Measurements from ENCODE around the gene CBR3. TPM values are rescaled to one million over a fixed set of nuclear protein-coding genes. Genes with fewer than 3 reads are reported as not detected.
A peak's percentile ranks its signal among the peaks of the same experiment; 100 is the strongest.

Gene CBR3
- total RNA-seq, 4 donors from 2014 or later = 21.3 to 45.9 (median 37.9) TPM

DNA sequence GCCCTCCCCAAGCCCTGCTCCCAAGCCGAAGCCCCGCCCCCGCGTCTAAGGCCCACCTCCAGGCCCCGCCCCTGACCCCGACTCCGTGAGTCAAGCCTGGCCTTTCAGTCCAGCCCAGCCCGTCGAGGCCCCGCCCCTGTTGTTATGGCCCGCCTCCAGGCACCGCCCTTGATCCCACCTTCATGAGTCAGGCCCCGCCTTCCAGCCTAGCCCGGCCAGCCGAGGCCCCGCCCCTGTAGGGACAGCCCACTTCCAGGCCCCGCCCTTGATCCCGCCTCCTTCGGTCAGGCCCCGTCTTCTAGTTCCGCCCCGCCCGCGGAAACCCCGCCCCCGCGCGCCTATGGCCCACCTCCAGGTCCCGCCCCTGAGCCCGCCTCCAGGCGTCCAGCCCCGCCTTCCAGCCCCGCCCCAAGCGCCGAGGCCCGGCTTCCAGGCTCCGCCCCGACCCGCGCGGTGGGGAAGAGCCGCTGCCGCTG is 21.5 kb downstream of the CBR3 start:
- intact Hi-C loops (cut with DNase I; ENCODE audit: low total_unique reads) = no loop called here
- TF ChIP-seq POLR2A (IDR thresholded peaks at IDR 0.05) = no peak
- TF ChIP-seq, protein P1, sequence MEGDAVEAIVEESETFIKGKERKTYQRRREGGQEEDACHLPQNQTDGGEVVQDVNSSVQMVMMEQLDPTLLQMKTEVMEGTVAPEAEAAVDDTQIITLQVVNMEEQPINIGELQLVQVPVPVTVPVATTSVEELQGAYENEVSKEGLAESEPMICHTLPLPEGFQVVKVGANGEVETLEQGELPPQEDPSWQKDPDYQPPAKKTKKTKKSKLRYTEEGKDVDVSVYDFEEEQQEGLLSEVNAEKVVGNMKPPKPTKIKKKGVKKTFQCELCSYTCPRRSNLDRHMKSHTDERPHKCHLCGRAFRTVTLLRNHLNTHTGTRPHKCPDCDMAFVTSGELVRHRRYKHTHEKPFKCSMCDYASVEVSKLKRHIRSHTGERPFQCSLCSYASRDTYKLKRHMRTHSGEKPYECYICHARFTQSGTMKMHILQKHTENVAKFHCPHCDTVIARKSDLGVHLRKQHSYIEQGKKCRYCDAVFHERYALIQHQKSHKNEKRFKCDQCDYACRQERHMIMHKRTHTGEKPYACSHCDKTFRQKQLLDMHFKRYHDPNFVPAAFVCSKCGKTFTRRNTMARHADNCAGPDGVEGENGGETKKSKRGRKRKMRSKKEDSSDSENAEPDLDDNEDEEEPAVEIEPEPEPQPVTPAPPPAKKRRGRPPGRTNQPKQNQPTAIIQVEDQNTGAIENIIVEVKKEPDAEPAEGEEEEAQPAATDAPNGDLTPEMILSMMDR (IDR thresholded peaks at IDR 0.05) = no peak
- peak; percentile 99 to 100 for DNase-seq (ENCODE audit: low spot score in 2 of 2)
- 0 to 1% methylated on average over 12 to 35 of the region's 43 CpGs for WGBS, 2 donors
- H3K4me3 ChIP-seq (ENCODE audit: low read depth, poor library complexity, severe bottlenecking) = peak overlapping the region; percentile 87

DNA sequence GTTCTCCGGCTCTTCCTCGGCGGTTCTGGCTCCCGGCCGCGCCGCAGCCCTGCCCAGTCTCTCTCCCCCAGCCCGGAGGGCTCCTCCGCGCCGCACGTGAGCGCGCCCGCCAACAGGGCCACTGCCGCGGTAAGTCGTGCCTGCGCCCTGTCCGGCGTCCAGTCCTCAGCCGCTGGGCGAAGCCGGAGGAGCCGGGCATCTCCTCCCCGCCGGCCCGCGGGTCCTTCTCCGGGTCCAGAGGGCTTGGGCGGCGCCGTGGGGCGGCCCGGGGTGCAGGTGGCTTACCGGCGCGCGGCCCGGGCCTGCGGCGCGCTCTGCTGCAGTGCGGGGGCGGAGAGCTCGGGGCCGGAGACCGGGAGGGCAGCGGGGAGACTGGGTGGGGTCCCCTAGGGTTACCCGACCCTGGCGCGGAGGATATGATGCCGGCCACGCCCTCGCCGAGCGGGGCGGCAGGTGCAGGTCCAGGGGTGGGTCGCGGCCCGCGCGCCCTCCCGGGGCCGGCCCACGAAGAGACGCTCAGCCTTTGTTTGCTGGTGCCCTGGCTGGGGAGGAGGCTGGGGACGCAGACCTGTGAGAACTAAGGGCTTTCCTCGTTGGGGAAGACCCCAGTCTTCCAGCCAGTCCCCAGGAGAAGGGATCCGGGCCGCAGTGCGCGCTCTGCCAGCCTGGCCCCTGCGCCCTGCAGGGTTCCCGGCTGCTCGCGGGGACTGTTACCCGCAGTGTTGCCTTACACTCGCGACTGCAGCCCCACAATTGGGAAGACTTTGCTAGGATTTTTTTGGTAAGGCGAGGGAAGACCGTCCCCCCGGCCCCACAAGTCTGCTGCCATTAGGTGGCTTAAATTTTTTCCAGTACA is 22.2 kb downstream of the CBR3 start, which contains the start of gene DOP1B:
Gene DOP1B, plus strand, starts transcription at position 10 of the 856 bp plus-strand sequence. CDS start 7,910 bp downstream, outside the sequence.
- peak; percentile 41 to 91 for DNase-seq (ENCODE audit: low spot score in 2 of 2)
- intact Hi-C loops (cut with DNase I; ENCODE audit: low total_unique reads) = no loop called here
- WGBS, 2 donors = 1% methylated on average over 16 to 83 of the region's 83 CpGs
- TF ChIP-seq POLR2A (IDR thresholded peaks at IDR 0.05) = no peak
- TF ChIP-seq, protein P1 (IDR thresholded peaks at IDR 0.05) = no peak
- H3K4me3 ChIP-seq (ENCODE audit: low read depth, poor library complexity, severe bottlenecking) = peak within 1 kb of the TSS; percentile 87

DNA sequence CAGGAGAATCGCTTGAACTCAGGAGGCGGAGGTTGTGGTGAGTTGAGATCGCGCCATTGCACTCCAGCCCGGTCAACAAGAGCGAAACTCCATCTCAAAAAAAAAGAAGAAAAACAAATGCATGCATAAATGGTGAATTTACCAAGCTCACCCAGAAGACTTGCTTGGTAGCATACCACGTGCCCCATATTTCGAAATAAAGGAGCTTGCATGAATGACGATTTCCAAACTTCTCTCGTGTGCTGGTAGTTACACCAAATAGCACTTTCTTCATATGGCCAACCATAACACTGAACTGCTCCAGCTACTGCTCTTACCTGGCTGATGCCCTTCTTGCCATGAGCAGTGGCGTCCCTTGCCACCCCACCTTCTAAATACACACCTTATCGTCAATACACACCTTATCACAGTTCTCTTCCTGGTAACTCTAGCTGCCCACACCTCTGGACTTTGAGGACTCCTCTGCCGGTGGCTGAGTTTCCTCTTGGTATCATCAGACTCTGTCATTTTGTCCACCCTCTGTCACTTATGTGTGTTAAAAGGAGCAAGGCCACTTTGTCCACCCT is 24.6 kb downstream of the CBR3 start:
- H3K4me3 ChIP-seq (ENCODE audit: low read depth, poor library complexity, severe bottlenecking) = no peak overlapping the region
- intact Hi-C loops (cut with DNase I; ENCODE audit: low total_unique reads) = no loop called here
- TF ChIP-seq, protein P1 (IDR thresholded peaks at IDR 0.05) = no peak
- no peak for TF ChIP-seq POLR2A (IDR thresholded peaks at IDR 0.05)
- 70 to 83% methylated on average over 13 of the region's 13 CpGs for WGBS, 2 donors
- DNase-seq (ENCODE audit: low spot score in 2 of 2) = no peak

- no peak overlapping the region for H3K4me3 ChIP-seq (ENCODE audit: low read depth, poor library complexity, severe bottlenecking)
- 95 to 97% methylated on average over 2 of the region's 2 CpGs for WGBS, 2 donors
- no peak for DNase-seq (ENCODE audit: low spot score in 2 of 2)
- intact Hi-C loops (cut with DNase I; ENCODE audit: low total_unique reads) = no loop called here
- TF ChIP-seq POLR2A (IDR thresholded peaks at IDR 0.05) = no peak
- TF ChIP-seq, protein P1 (IDR thresholded peaks at IDR 0.05) = no peak
Measured at GRCh38 chr21:36160850-36161178, 25.9 kb downstream of the CBR3 start.

- H3K4me3 ChIP-seq (ENCODE audit: low read depth, poor library complexity, severe bottlenecking) = no peak overlapping the region
- TF ChIP-seq, protein P1 (IDR thresholded peaks at IDR 0.05) = no peak
- TF ChIP-seq POLR2A (IDR thresholded peaks at IDR 0.05) = no peak
- no peak for DNase-seq (ENCODE audit: low spot score in 2 of 2)
- WGBS, 2 donors = 89 to 94% methylated on average over 5 of the region's 5 CpGs
- intact Hi-C loops (cut with DNase I; ENCODE audit: low total_unique reads) = no loop called here
Measured at GRCh38 chr21:36162631-36163030, 27.8 kb downstream of the CBR3 start.
